Measurements from ENCODE around the gene KDM5B.
A peak's percentile ranks its signal among the peaks of the same experiment; 100 is the strongest.

KDM5B gene

GRCh38 chr1:202810193-202810614 lies 2.0 kb upstream of the KDM5B start:
- CTCF ChIA-PET: no interaction called here
- Histone ChIP-seq H3K36me3 (ENCODE audit: control insufficient read depth in 2 of 2, insufficient read depth in 1 of 2, low read length in 2 of 2) (no peaks in the 10 kb centered on the region), H3K27ac (ENCODE audit: extremely low read depth, low read depth, low read length) (no peak overlapping the region), H3K4me3 (ENCODE audit: low read depth, low read length) (peak overlapping the region; percentile 69), H3K4me1 (ENCODE audit: control insufficient read depth, insufficient read depth, low read length) (no peaks in the 10 kb centered on the region; the same call in 1 of the 2 replicates), H3K9me3 (ENCODE audit: control insufficient read depth, insufficient read depth, low read depth, low read length) (no peaks in the 10 kb centered on the region)
- TF ChIP-seq ZNF664 (tag by site-specific recombination; IDR thresholded peaks at IDR 0.05) (peak; percentile 93; the same call in 1 of the 2 replicates), SP2 (tag by site-specific recombination; IDR thresholded peaks at IDR 0.05) (no peak)
- POLR2A ChIA-PET: interaction anchor here (0.5 to 1.4 kb wide), 7 partner anchors 10 to 115 kb away, joined by 3 to 7 read pairs (median 4); partner anchors contain the start of gene RABIF

GRCh38 chr1:202809597-202810159 lies 1.5 kb upstream of the KDM5B start:
- ChIA-PET CTCF (no interaction called here), POLR2A (interaction anchor here (0.9 to 1.4 kb wide), 4 partner anchors 9 to 79 kb away, joined by 4 to 7 read pairs (median 5); partner anchors contain the start of gene RABIF)
- H3K9me3 ChIP-seq (ENCODE audit: control insufficient read depth, insufficient read depth, low read depth, low read length): no peaks in the 10 kb centered on the region
- TF ChIP-seq KLF1 (tag by site-specific recombination; IDR thresholded peaks at IDR 0.05): no peak
- no peak for TF ChIP-seq ZNF48 (tag by site-specific recombination; IDR thresholded peaks at IDR 0.05)
- no peak for TF ChIP-seq ZNF768 (tag by site-specific recombination; IDR thresholded peaks at IDR 0.05)
- TF ChIP-seq WT1 (tag by site-specific recombination; IDR thresholded peaks at IDR 0.05): no peak
- TF ChIP-seq ZNF701 (tag by site-specific recombination; IDR thresholded peaks at IDR 0.05): no peak
- no peak for TF ChIP-seq ZNF398 (tag by site-specific recombination; IDR thresholded peaks at IDR 0.05)
- TF ChIP-seq ZNF24 (tag by site-specific recombination; IDR thresholded peaks at IDR 0.05): no peak
- TF ChIP-seq OSR2 (tag by site-specific recombination; IDR thresholded peaks at IDR 0.05): no peak
- TF ChIP-seq HOXC10 (CRISPR knock-in tag; IDR thresholded peaks at IDR 0.05): no peak
- TF ChIP-seq ZNF239 (tag by site-specific recombination; IDR thresholded peaks at IDR 0.05): no peak
- TF ChIP-seq ZNF501 (tag by site-specific recombination; IDR thresholded peaks at IDR 0.05): no peak
- no peak for TF ChIP-seq SP3 (tag by site-specific recombination; IDR thresholded peaks at IDR 0.05)
- H3K36me3 ChIP-seq (ENCODE audit: control insufficient read depth in 2 of 2, insufficient read depth in 1 of 2, low read length in 2 of 2): no peaks in the 10 kb centered on the region
- no peaks in the 10 kb centered on the region; the same call in 1 of the 2 replicates for H3K4me1 ChIP-seq (ENCODE audit: control insufficient read depth, insufficient read depth, low read length)
- no peak overlapping the region for H3K4me3 ChIP-seq (ENCODE audit: low read depth, low read length)
- no peak overlapping the region for H3K27ac ChIP-seq (ENCODE audit: extremely low read depth, low read depth, low read length)

GRCh38 chr1:202807451-202807925 lies 733 bp downstream of the KDM5B start:
- peak overlapping the region; percentile 93 for H3K4me3 ChIP-seq (ENCODE audit: low read depth, low read length)
- POLR2A ChIA-PET: interaction anchor here (0.6 to 1.2 kb wide), 9 partner anchors 9 to 200 kb away, joined by 3 to 7 read pairs (median 4); partner anchors contain the start of genes KLHL12 and TMEM183A
- no peaks in the 10 kb centered on the region for H3K36me3 ChIP-seq (ENCODE audit: control insufficient read depth in 2 of 2, insufficient read depth in 1 of 2, low read length in 2 of 2)
- H3K9me3 ChIP-seq (ENCODE audit: control insufficient read depth, insufficient read depth, low read depth, low read length): no peaks in the 10 kb centered on the region
- H3K27ac ChIP-seq (ENCODE audit: extremely low read depth, low read depth, low read length): peak overlapping the region; percentile 70; the same call in 1 of the 2 replicates
- peaks cover 7% of the 10 kb centered on the region; the same call in 1 of the 2 replicates for H3K4me1 ChIP-seq (ENCODE audit: control insufficient read depth, insufficient read depth, low read length)
- CTCF ChIA-PET: no interaction called here
- TF ChIP-seq ZNF544 (tag by site-specific recombination; IDR thresholded peaks at IDR 0.05) (no peak), ZNF658 (tag by site-specific recombination; IDR thresholded peaks at IDR 0.05) (no peak), ZNF146 (tag by site-specific recombination; IDR thresholded peaks at IDR 0.05) (no peak), KLF9 (tag by site-specific recombination; IDR thresholded peaks at IDR 0.05; ENCODE audit: low read depth) (peak; percentile 7; the same call in 1 of the 2 replicates), PATZ1 (tag by site-specific recombination; IDR thresholded peaks at IDR 0.05) (peak; percentile 72), ZNF792 (tag by site-specific recombination; IDR thresholded peaks at IDR 0.05) (no peak), ZNF510 (tag by site-specific recombination; IDR thresholded peaks at IDR 0.05; ENCODE audit: insufficient replicate concordance) (no peak), ZNF169 (tag by site-specific recombination; IDR thresholded peaks at IDR 0.05) (no peak), ZNF670 (tag by site-specific recombination; IDR thresholded peaks at IDR 0.05; ENCODE audit: low read depth) (no peak), ZNF560 (tag by site-specific recombination; IDR thresholded peaks at IDR 0.05; ENCODE audit: borderline replicate concordance) (no peak), ZBTB1 (tag by site-specific recombination; IDR thresholded peaks at IDR 0.05) (no peak), ZNF140 (tag by site-specific recombination; IDR thresholded peaks at IDR 0.05) (no peak), ZNF664 (tag by site-specific recombination; IDR thresholded peaks at IDR 0.05) (no peak), ZFP41 (tag by site-specific recombination; IDR thresholded peaks at IDR 0.05; ENCODE audit: borderline replicate concordance) (no peak), KLF8 (tag by site-specific recombination; IDR thresholded peaks at IDR 0.05) (peak; percentile 24; the same call in 1 of the 2 replicates), ZNF571 (tag by site-specific recombination; IDR thresholded peaks at IDR 0.05) (no peak)

Measured in HEK293 (cell line).